CD4-positive, alpha-beta T cell treated with Interleukin-15 for 1 hour (primary cell): ENCODE data around the gene ARSD.
A peak's percentile ranks its signal among the peaks of the same experiment; 100 is the strongest.
"Not testable (repeated sequence)": the region's sequence is repeated elsewhere in the genome, so short reads cannot be mapped to it uniquely, and the experiment has no call there.

Experiments used
- DNase-seq: peaks from one replicate; pipeline ENCODE4 v3.0.0-alpha.2; 2020

The ARSD gene, protein sequence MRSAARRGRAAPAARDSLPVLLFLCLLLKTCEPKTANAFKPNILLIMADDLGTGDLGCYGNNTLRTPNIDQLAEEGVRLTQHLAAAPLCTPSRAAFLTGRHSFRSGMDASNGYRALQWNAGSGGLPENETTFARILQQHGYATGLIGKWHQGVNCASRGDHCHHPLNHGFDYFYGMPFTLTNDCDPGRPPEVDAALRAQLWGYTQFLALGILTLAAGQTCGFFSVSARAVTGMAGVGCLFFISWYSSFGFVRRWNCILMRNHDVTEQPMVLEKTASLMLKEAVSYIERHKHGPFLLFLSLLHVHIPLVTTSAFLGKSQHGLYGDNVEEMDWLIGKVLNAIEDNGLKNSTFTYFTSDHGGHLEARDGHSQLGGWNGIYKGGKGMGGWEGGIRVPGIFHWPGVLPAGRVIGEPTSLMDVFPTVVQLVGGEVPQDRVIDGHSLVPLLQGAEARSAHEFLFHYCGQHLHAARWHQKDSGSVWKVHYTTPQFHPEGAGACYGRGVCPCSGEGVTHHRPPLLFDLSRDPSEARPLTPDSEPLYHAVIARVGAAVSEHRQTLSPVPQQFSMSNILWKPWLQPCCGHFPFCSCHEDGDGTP

DNA sequence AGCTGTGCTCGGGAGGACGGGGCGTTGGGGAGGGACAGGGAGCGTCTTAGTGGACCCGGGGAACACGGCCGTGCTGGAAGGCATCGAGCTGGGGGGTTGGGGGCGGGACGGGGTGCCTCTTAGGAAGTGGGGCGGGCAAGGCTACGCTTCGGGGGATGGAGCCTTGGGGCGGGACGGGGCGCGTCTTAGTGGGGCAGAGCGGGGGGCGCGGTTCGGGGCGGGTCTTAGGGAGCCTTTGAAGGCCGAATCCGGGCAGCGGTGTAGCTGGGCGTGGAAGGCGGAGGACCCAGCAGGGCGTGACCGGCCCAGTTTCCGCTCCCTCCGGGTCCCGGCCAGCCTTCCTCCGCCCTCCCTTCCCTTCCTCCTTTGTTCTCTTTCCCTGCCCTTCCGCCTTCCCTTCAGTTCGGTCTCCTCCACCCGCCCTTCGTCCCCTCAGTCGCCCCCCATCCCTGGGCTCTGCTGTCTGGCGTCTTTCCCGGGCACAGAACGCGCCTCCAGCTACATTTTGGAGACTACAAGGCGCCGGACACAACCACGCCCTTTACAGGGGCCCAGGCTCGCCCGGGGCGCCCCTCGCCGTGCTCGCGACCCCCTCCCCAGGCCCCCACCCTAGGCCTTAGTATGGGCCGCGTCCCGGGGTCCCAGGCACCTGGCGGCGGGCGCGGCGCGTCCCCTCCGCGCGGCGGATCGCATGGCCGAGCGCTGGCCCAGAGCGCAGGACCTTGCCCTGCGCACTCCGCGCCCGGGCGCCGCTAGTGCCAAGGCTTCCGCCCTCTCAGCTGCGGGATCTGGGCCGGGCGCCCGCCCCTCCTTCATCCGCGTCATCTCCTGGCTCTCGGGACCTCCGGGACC lies at the start of gene ARSD:
ARSD (minus strand) TSS at position 757 of the 852 bp plus-strand sequence; CDS start at position 693, 64 bp downstream.
- DNase-seq: peak; percentile 84

- not testable (repeated sequence) for DNase-seq
Observed at GRCh38 chrX:2978639-2979038, 49.5 kb upstream of the ARSD start.

DNA sequence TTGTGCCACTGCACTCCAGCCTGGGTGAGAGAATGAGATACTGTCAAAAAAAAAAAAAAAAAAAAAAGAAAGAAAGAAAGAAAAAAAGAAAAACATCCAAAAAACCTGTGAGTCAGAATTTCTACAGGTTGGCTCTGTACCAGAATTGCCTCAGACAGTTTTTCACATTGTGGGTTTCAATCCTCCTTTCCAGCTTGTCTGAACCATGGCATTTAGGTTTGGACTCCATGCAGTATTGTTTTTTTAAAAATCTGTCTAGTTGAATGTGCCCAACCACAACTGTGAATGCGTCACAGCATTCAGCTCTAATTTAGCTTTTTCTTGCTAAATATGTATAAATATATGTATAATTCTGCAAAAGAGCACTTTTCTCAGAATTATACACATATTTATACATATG lies 45.8 kb upstream of the ARSD start:
- no peak for DNase-seq

DNA sequence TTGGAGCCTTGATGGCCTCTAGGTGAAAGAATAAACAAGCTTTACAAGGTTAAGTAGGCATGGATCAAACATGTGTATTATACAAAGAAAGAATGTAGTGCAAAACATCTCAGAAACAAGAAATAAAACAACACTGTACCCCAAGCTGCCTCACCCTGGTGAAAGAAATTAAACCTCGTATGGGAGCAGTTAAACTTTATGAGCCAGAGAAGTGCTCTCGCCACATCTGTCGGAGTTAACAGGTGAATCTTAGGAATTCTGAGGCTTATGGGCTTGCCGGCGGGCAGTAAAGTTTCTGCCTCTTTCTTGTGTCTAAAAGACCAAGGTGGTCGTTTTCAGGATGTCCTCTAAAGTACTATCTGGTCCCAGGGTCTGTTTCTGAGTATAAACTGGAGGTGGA lies 43.3 kb upstream of the ARSD start:
- no peak for DNase-seq

- DNase-seq: no peak
Observed at GRCh38 chrX:2969021-2969420, 39.9 kb upstream of the ARSD start.

GRCh38 chrX:2967998-2968909 lies 39.1 kb upstream of the ARSD start:
- DNase-seq: no peak

DNA sequence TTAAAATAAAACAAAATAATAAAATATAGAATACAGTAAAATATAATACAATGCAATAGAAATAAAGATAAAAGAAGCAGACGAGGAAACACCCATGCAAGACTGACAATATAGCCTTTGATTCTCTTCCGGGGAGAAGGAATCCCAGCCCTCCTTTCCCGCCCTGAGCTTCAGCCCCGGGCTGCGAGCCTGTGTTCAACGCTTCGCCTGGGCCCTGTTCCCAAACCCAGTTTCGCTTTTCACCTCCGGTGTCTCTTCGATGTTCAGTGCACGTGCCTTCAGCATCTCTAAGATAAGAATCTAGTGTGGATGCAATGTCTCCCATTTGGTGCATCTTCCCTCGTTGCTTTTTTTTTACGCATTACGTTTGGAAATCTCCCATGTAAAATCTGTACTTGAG lies 38.4 kb upstream of the ARSD start:
- DNase-seq: no peak

- no peak for DNase-seq
Observed at GRCh38 chrX:2967012-2967411, 37.9 kb upstream of the ARSD start.

DNA sequence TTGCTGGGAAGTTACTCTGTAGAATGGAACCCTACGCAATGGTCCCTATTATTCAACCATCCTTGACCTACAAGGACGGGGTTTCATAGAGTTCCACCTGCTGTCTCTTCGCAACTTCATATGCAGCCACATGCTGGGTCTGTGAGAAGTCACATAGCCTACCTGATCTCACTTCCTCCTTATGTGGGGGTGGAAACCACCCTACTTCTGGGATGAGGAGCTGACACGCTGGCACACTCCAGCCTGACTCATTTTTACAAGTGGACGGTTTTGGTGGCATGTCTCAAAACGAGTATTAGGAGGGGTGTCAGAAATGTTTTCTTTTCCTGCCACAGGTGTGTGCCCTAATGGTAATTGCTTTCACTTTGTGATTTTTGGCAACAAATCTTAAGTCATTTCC lies 36.8 kb upstream of the ARSD start:
- no peak for DNase-seq

- not testable (repeated sequence) for DNase-seq
Observed at GRCh38 chrX:2963992-2964794, 35.1 kb upstream of the ARSD start.

DNA sequence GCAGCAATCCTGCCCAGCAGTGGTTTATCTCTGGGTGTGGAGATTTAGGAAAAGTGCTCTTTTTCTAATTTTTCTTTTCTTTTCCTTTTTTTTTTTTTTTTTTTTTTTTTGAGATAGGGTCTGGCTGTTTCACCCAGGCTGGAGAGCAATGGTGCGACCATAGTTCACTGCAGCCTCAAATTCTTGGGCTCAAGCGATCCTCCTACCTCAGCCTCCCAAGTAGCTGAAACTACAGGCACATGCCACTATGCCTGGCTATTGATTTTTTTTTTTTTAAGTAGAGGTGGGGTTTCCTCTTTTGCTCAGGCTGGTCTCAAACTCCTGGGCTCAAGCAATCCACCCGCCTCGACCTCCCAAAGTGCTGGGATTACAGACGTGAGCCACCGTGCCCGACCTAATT lies 34.3 kb upstream of the ARSD start:
- not testable (repeated sequence) for DNase-seq

DNA sequence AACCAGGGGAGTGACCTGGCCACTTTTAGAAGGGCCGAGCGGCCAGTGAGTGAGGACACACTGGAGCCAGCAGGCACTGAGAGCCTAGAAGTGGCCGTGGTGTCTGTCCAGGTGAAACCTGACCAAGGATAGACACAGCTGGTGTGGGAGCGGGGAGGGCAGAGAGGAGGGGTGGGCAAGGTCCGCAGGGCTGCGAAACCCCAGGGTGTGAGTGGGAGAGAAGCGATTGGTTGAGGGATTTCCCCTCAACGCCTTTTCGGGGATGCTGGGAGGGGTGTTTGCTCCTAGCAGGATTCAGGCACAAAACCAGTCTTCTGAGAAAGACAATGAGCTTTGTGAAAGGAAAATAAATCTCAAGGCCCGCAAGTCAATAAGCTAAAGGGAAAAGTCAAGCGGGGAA lies 33.2 kb upstream of the ARSD start:
- no peak for DNase-seq

DNA sequence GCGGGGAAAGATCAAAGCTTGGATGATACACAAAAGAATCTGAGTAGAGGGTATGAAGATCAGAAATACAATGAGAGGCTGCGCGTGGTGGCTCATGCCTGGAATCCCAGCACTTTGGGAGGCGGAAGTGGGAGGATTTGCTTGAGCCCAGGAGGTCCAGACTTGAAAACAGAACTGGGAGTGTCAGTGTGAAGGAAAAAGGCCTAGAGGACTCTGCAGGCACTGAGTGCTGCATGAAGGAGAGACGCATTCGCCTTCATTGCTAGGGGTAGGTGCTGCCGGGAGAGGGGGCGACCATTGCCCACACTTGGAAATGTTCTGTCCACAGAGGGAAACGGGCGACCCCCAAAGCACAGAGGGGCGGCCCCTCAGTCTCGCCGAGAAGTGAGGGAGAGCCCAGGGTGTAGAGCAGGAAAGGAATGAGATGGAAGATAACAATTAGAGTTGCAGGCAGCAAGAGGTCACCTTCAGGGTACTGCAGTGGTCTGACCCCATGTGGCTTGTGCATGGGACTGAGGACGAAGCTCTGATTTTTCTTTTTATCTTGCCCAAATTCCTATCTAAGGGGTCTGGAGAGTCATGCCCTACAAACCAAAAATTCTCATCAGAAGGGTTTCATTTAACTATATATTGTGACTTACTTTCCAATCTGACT lies 31.8 kb upstream of the ARSD start:
- no peak for DNase-seq

DNA sequence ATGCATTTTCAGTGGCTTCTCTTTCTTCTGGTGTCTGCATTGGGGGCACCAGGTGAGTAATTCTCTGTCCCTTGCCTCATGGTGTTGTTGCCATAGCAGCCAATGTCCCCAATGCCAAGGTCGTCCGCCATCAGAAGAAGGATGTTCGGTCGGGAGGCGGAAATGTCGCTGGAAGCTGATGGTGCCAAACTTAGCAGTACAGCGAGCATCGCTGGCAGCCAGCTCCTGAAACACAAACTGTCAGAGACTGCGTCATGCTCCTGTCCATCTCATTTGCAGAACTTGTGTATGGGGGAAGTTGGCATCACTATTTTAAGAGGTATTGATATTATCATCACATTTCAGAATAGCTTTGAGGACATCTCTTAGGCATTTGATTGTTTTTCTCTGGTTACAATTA lies 29.1 kb upstream of the ARSD start:
- no peak for DNase-seq

DNA sequence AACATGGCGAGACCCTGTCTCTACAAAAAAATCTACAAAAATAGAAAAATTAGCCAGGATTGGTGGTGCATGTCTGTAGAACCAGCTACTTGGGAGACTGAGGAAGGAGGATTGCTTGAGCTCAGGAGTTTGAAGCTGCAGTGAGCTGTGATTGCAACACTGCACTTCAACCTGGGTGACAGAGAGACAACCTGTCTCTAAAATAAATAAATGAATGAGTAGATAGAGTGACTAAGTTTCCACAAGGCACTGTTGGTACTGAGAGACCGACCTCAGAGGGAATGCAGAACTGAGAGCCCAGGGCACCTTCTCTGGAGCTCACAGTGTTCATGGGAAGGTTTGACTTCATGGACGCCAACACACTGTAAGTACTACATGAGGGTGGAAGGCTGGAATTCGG lies 26.7 kb upstream of the ARSD start:
- no peak for DNase-seq

DNA sequence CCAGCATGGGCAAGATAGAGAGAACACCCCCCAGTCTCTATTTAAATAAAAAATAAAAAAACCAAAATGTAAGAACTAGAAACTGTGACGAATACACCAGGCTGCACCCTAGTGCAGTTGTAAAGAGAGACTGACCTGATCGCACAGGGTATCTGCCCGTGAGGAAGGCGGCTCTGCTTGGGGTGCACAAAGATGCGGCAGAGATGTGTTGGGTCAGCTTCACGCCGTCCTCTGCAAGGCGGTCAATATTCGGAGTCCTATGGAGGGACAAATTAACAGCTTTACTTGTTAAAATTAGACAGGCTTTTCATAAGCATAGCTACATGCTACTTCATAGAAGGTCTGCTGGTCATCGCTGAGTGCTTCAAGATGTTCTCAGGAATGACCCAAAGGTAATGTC lies 26.1 kb upstream of the ARSD start:
- no peak for DNase-seq

DNA sequence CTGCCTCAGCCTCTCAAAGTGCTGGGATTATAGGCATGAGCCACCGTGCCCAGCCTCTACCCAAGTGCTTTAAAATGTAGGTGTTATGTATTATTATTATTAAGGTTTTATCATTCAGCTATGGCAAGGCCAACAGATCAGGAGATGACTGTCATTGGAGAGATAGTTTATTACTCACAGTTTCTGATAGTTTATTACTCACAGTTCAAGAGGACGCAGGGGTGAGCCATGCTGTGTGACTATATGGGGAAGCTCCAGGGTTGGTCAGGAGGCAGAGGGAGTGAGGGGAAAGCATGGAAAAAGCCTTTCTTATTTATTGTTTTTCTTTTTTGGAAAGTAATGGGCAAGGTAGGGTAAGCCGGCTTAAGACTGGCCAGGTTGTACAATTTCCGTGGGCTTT lies 25.4 kb upstream of the ARSD start:
- no peak for DNase-seq

- not testable (repeated sequence) for DNase-seq
Observed at GRCh38 chrX:2937942-2938341, 8.8 kb upstream of the ARSD start.

GRCh38 chrX:2934715-2935710 lies 5.9 kb upstream of the ARSD start:
- no peak for DNase-seq
